ENCODE data around the gene STYXL2.

The STYXL2 gene

GRCh38 chr1:167081594-167082156 lies 12.2 kb upstream of the STYXL2 start:
- DNase-seq (ENCODE audit: low read depth), result no peak

- DNase-seq (ENCODE audit: low read depth), result no peak
These were observed 11.3 kb upstream of the STYXL2 start for GRCh38 chr1:167082511-167083027.

- DNase-seq (ENCODE audit: low read depth), result no peak
These were observed 10.7 kb upstream of the STYXL2 start for GRCh38 chr1:167083066-167083665.

GRCh38 chr1:167083871-167084270 lies 10.0 kb upstream of the STYXL2 start:
- DNase-seq (ENCODE audit: low read depth), result no peak

DNA sequence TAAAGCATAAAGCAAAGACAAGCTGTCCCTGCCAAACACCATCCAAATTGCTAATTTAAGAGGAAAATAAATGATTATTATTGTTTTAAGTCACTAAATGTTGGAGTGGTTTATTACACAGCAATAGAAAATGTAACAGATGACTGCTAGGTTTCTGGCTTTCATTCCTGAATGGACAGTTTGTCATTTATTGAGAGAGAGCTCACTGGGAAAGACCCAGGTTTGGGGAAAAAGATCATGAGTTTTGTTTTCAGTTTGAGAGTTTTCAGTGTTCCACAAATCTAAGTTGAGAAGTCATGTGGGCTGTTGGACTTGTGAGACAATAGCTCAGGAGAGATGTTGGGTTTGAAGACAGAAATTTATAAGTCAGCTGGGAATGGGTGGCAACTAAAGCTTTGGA lies 9.1 kb upstream of the STYXL2 start:
- no peak for DNase-seq (ENCODE audit: low read depth)

- no peak for DNase-seq (ENCODE audit: low read depth)
These were observed 7.8 kb upstream of the STYXL2 start for GRCh38 chr1:167086033-167086432.

GRCh38 chr1:167086768-167087167 lies 7.1 kb upstream of the STYXL2 start:
- no peak for DNase-seq (ENCODE audit: low read depth)

GRCh38 chr1:167088746-167089417 lies 5.0 kb upstream of the STYXL2 start:
- no peak for DNase-seq (ENCODE audit: low read depth)

- DNase-seq (ENCODE audit: low read depth), result no peak
These were observed 3.9 kb upstream of the STYXL2 start for GRCh38 chr1:167089939-167090313.

DNA sequence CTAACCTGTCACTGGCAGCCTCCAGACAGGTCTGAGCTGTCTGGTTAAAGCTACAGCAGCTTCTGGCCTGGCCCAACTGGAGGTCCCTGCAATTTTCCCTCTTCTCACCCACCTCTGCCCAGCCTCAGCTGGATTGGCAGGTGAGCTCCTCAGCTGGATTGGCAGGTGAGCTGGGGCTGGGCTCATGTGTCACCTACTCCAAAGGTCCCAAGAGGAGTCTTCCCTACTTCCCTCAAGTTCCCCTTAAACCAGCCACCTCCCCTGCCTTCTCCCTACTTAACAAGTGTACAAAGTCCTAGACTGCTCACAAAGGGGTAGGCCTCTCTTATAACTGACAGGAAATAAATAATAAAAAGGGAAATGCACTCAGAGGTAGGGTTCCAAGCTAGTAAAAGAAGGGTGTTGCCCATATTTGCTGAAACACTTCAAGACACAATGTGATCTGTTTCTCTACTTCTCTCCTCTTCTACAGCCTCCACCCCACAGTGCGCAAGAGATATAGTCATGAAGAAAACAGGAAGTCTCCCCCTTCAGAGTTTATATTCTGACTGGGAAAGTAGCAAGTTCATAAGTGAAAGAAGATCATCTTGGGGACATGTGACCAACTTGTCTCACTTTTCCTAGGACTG lies 3.4 kb upstream of the STYXL2 start, which contains the start of gene GPA33:
Gene GPA33 (minus strand): TSS at position 64 of the 629 bp plus-strand sequence. CDS start 90 bp downstream, outside the sequence.
- no peak for DNase-seq (ENCODE audit: low read depth)

GRCh38 chr1:167092653-167093052 lies 1.2 kb upstream of the STYXL2 start:
- no peak for DNase-seq (ENCODE audit: low read depth)

GRCh38 chr1:167094690-167095089 lies 815 bp downstream of the STYXL2 start:
- DNase-seq (ENCODE audit: low read depth), result no peak

- DNase-seq (ENCODE audit: low read depth), result no peak
These were observed 1.5 kb downstream of the STYXL2 start for GRCh38 chr1:167095368-167095767.

- no peak for DNase-seq (ENCODE audit: low read depth)
These were observed 6.0 kb downstream of the STYXL2 start for GRCh38 chr1:167099851-167100250.

DNA sequence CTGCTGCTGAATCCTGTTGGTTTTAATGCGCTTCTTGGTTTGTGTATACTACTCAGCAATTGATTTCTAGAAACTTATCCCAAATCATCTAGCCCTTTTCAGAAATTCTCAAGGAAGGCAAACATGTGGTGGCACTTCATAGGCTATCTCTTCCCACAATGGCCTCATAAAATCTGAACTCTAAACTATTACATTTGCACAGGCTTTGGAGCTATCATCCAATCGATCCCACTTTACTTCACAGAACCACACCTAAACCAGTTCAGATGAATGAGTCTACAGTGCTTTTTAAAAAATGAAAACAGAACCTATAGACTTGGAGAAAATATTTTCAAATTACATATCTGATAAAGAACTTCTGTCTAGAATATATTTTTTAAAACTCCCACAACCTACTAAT lies 6.9 kb downstream of the STYXL2 start:
- DNase-seq (ENCODE audit: low read depth), result no peak

DNA sequence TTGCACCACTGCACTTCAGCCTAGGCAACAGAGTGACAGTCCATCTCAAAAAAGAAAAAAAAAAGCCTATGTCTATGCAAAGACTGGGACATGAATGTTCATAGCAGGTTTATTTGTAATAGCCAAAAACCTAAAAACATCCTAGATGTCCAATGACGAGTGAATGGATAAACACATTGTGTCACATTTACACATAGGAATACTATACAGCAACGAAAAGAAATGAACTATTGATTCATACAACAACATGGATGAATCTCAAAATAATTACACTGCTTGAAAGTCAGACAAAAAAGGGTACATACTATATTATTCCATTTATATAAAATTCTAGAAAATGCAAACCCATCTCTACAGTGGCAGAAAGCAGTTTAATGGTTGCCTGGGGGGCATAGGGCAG lies 7.9 kb downstream of the STYXL2 start:
- DNase-seq (ENCODE audit: low read depth), result no peak

DNA sequence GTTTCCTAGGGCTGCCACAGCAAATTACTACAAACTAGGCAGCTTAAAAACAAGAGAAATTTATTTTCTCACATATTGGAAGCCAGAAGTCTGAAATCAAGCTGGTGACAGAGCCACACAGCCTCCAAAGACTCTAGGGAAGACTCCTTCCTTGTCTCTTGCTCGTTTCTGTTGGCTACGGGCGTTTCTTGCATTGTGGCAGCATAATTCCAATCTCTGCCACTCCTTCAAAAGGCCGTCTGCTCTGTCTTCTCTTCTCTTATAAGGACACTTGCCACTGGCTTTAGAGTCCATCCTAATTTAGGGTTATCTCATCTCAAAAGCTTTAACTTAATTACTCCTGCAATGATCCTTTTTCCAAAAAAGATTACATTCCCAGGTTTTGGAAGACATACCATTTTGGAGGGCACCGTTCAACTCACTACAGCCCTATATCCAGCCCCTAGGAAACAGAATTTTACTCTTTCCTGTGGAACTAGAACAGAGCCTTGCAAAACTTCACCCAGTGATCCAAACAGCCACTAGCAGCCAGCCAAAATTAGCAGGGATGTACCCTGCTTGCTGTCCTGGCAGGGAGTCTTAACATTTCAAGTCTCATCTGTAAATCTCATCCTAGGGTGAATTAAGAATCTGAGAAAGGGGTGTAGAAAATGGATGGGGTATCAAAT lies 9.2 kb downstream of the STYXL2 start:
- no peak for DNase-seq (ENCODE audit: low read depth)

DNA sequence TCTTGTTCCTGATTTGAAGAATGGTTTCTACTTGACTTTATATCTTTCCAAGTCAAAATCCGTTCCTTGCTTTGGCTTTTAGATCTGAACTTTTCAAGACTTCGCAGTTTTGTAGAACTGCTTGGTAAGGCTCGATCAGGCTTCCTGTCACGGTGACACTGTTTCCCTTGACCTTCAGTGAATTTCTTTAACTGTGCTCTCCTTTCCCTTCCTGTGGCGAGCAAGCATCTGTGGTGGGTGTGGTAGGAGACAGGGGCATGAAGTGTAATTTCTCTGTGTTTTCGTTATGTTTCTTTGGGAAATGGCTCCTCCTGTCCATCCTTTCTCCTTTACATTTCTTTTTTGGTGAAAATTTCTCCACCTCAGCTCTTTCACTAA lies 10.4 kb downstream of the STYXL2 start:
- no peak for DNase-seq (ENCODE audit: low read depth)

- no peak for DNase-seq (ENCODE audit: low read depth)
These were observed 11.6 kb downstream of the STYXL2 start for GRCh38 chr1:167105271-167106118.

GRCh38 chr1:167106119-167106461 lies 12.2 kb downstream of the STYXL2 start:
- no peak for DNase-seq (ENCODE audit: low read depth)

- no peak for DNase-seq (ENCODE audit: low read depth)
These were observed 13.6 kb downstream of the STYXL2 start for GRCh38 chr1:167107456-167107855.

DNA sequence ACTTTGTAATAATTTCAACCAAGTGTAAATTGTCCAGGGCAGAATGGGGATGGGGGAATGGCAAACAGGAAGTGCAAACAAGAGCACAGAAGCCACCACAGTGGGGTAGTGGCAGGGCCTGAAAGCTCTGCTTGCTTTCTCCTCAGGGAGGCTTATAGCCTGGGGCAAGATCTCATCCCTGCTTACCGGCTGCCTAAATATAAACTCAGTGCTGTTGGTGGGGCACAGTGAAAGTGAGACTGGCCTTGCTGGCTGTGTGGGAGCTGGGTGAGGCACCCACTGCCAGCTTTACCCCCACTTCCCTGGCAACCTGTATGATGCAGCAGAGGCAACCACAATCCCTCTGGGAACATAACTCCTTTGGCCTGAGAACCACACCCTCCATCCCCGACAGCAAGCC lies 15.2 kb downstream of the STYXL2 start:
- no peak for DNase-seq (ENCODE audit: low read depth)
